GM12878 (cell line): ENCODE results near the gene SYT1. TPM values are rescaled to one million over a fixed set of nuclear protein-coding genes. Genes with fewer than 3 reads are reported as not detected.

ENCODE experiments used
- ATAC-seq: fragments of 200-7000 bp; cut with Tn5 transposase; 3 replicates; pipeline ENCODE4 v1.9.1; 2020; ENCODE audit warnings: mild to moderate bottlenecking, moderate library complexity
- BruUV-seq: library from RNA; stranded (reverse); fragments of 400-500 nt; replicated peaks from 2 replicates; lab custom pipeline; 2021; lab: Mats Ljungman, UMichigan
- CTCF ChIA-PET: fragments of 300-600 bp; sonication (Branson Sonifier 250); formaldehyde crosslinking; extraction: SDS; loops from one replicate; lab custom pipeline; 2021; ENCODE audit warnings: inconsistent platforms; lab: Yijun Ruan, JAX
- POLR2A ChIA-PET: fragments of 350-600 bp; formaldehyde crosslinking; extraction: SDS; loops from one replicate; lab custom pipeline; 2021; ENCODE audit warnings: inconsistent platforms; lab: Charles Lee
- RAD21 ChIA-PET: fragments of 300-600 bp; sonication (Branson Sonifier 250); formaldehyde crosslinking; loops from one replicate; lab custom pipeline; 2023; ENCODE audit warnings: antibody characterized with exemption; ENCODE audit not compliant: unreplicated experiment; lab: Charles Lee
- SMC1A ChIA-PET: fragments of 300-600 bp; sonication (Branson Sonifier 250); formaldehyde crosslinking; loops from one replicate; lab custom pipeline; 2023; ENCODE audit not compliant: unreplicated experiment, uncharacterized antibody; lab: Charles Lee
- DNase-seq: peaks from one replicate; pipeline ENCODE4 v3.0.0-alpha.2; 2011; ENCODE audit warnings: low read depth, low spot score
- FAIRE-seq: peaks from 3 replicates; lab custom pipeline; 2011; peaks lifted over from hg19 to GRCh38; lab: Jason Lieb, UNC
- H2AFZ ChIP-seq: 2 replicates; pipeline ENCODE4 v1.6.0; 2011; ENCODE audit warnings: low read depth, low read length, control low read depth; ENCODE audit not compliant: control insufficient read depth
- H3K27ac ChIP-seq: 2 replicates; pipeline ENCODE4 v1.5.1; 2011; ENCODE audit warnings: control low read depth; ENCODE audit not compliant: control insufficient read depth, insufficient read depth
- H3K27me3 ChIP-seq, 2 experiments: replicated peaks in 1 of 2; 2 replicates each; pipeline versions ENCODE4 v1.6.0 to v1.6.1; 2011; ENCODE audit warnings: low read length in 1 of 2; ENCODE audit not compliant: control insufficient read depth in 2 of 2, insufficient read depth in 2 of 2
- H3K36me3 ChIP-seq, 2 experiments: 2 replicates each; pipeline ENCODE4 v1.5.1; 2011; ENCODE audit warnings: low read length in 1 of 2; ENCODE audit not compliant: control insufficient read depth in 2 of 2, insufficient read depth in 2 of 2
- H3K4me1 ChIP-seq: 2 replicates; pipeline ENCODE4 v1.6.1; 2011; ENCODE audit warnings: mild to moderate bottlenecking, low read length, moderate library complexity, mixed read lengths; ENCODE audit not compliant: control insufficient read depth, insufficient read depth
- H3K4me2 ChIP-seq: 2 replicates; pipeline ENCODE4 v1.6.0; 2011; ENCODE audit warnings: control low read depth; ENCODE audit not compliant: control insufficient read depth, insufficient read depth
- H3K4me3 ChIP-seq: fragments of 200-600 bp; sonication (generic); 2 replicates; pipeline ENCODE4 v1.5.1; 2016
- H3K79me2 ChIP-seq: 2 replicates; pipeline ENCODE4 v1.6.0; 2011; ENCODE audit warnings: low read length; ENCODE audit not compliant: control insufficient read depth, insufficient read depth
- H3K9ac ChIP-seq: 2 replicates; pipeline ENCODE4 v1.8.0; 2011; ENCODE audit warnings: low read length, control low read depth, mixed read lengths; ENCODE audit not compliant: control insufficient read depth, insufficient read depth
- H3K9me3 ChIP-seq: replicated peaks from 3 replicates; pipeline ENCODE4 v1.5.1; 2011; ENCODE audit warnings: mild to moderate bottlenecking, low read length; ENCODE audit not compliant: control insufficient read depth, insufficient read depth
- H4K20me1 ChIP-seq: 2 replicates; pipeline ENCODE4 v1.6.0; 2011; ENCODE audit not compliant: control insufficient read depth, insufficient read depth
- BRCA1 ChIP-seq: IDR thresholded peaks from 2 replicates; pipeline ENCODE4 v1.6.1; 2011; ENCODE audit warnings: low read depth, low read length, improper control_type of control experiment
- HDAC2 ChIP-seq: fragments of 200-600 bp; sonication (generic); IDR thresholded peaks from 2 replicates; pipeline ENCODE4 v1.6.1; 2017
- MTA3 ChIP-seq: IDR thresholded peaks from 2 replicates; pipeline ENCODE4 v1.6.1; 2012; ENCODE audit warnings: low read length, inconsistent platforms, borderline replicate concordance
- PAX5 ChIP-seq: IDR thresholded peaks from 2 replicates; pipeline ENCODE4 v1.6.1; 2011; ENCODE audit warnings: low read depth, low read length, borderline replicate concordance
- SMAD5 ChIP-seq: IDR thresholded peaks from 2 replicates; pipeline ENCODE4 v1.6.1; 2016; ENCODE audit warnings: antibody characterized with exemption, low read depth
- SMC3 ChIP-seq: IDR thresholded peaks from 2 replicates; pipeline ENCODE4 v1.6.1; 2011; ENCODE audit warnings: low read length, improper control_type of control experiment, borderline replicate concordance
- SREBF1 ChIP-seq: IDR thresholded peaks from 2 replicates; pipeline ENCODE4 v1.6.1; 2012; ENCODE audit warnings: mild to moderate bottlenecking, low read length
- SUPT20H ChIP-seq: IDR thresholded peaks from 2 replicates; pipeline ENCODE4 v1.6.1; 2011; ENCODE audit warnings: low read depth, mild to moderate bottlenecking, low read length, moderate library complexity, borderline replicate concordance; ENCODE audit not compliant: control insufficient read depth
- TARDBP ChIP-seq: IDR thresholded peaks from 2 replicates; pipeline ENCODE4 v1.6.1; 2016; ENCODE audit warnings: borderline replicate concordance
- TBL1XR1 ChIP-seq: IDR thresholded peaks from 2 replicates; pipeline ENCODE4 v1.6.1; 2012; ENCODE audit warnings: low read depth, low read length, improper control_type of control experiment
- TCF12 ChIP-seq: IDR thresholded peaks from 2 replicates; pipeline ENCODE4 v1.6.1; 2011; ENCODE audit warnings: low read depth, mild to moderate bottlenecking, low read length
- ZBTB40 ChIP-seq: fragments of 450-650 bp; IDR thresholded peaks from 2 replicates; pipeline ENCODE4 v1.6.1; 2016; ENCODE audit warnings: mild to moderate bottlenecking, moderate library complexity, borderline replicate concordance
- ZZZ3 ChIP-seq: IDR thresholded peaks from 2 replicates; pipeline ENCODE4 v1.6.1; 2011; ENCODE audit warnings: low read depth; ENCODE audit not compliant: control insufficient read depth, insufficient read length
- WGBS: methylation state at CpG from one replicate; pipeline ENCODE4 v1.1.6; 2016; ENCODE audit warnings: low lambda C conversion rate; ENCODE audit not compliant: insufficient replicate concordance, insufficient coverage; ENCODE audit errors: missing lambda C conversion rate; 5-methylcytosine and 5-hydroxymethylcytosine counted together
- in situ Hi-C: fragments of 300-500 bp; cut with MboI; formaldehyde crosslinking; loops from 9 replicates; pipeline ENCODE4 v1.14.3; 2018; ENCODE audit warnings: mixed read lengths
- intact Hi-C: fragments of 100-400 bp; cut with micrococcal nuclease; formaldehyde crosslinking; loops from one replicate; pipeline ENCODE4 v1.14.2; 2022; ENCODE audit not compliant: unreplicated experiment
- polyA plus RNA-seq, 11 experiments: library from polyadenylated mRNA; depleted of rRNA in 4 of 11; unstranded in 6 of 11; stranded (reverse) in 5 of 11; fragments of >200 nt; fragmentation: Nextera tagmentation in 4 of 11; fragmentation: Illumina TruSeq in 1 of 11; extraction: Ambion mirVana in 4 of 11; extraction: Trizol in 1 of 11; gene quantifications; 1 replicate in 1 of 11; 2 replicates in 10 of 11; pipeline versions ENCODE4 v1.2.1 to v1.2.3, GENCODE V29; 2011 to 2016; ENCODE audit warnings: inconsistent platforms in 2 of 11, missing spikeins in 2 of 11, low read depth in 1 of 11
- total RNA-seq, 4 experiments: library from RNA; depleted of rRNA in 3 of 4; stranded (reverse); fragments of >200 nt in 3 of 4; fragmentation: Illumina TruSeq in 1 of 4; extraction: Trizol in 1 of 4; gene quantifications; 2 replicates each; pipeline versions ENCODE4 v1.2.1 to v1.2.3, GENCODE V29; 2013 to 2021
- TF ChIP-seq, protein P1 (sequence below): fragments of 450-650 bp; formaldehyde crosslinking; IDR thresholded peaks from 2 replicates; pipeline ENCODE4 v1.4.0; 2022; ENCODE audit warnings: mild to moderate bottlenecking, moderate library complexity
- TF ChIP-seq, protein P2 (sequence below): fragments of 450-650 bp; IDR thresholded peaks from 2 replicates; pipeline ENCODE4 v1.6.1; 2017; ENCODE audit warnings: mild to moderate bottlenecking, low read depth, inconsistent platforms; ENCODE audit not compliant: poor library complexity, severe bottlenecking

The SYT1 gene
- total and polyA plus RNA-seq, 10 of the 15 experiments (the other 5 are each of a cell fraction or from before 2014, with no cell fraction given): 0.10 to 0.28 TPM; not detected in 8

- no peak for DNase-seq
- H4K20me1 ChIP-seq: no peaks in the 10 kb centered on the region
- BruUV-seq: no TSS peak
- no peaks in the 10 kb centered on the region for H3K9me3 ChIP-seq
- no peak overlapping the region for H3K4me3 ChIP-seq
- H3K27ac ChIP-seq: no peak overlapping the region
- H3K4me1 ChIP-seq: no peaks in the 10 kb centered on the region
- H3K27me3 ChIP-seq: no peaks in the 10 kb centered on the region; a peak in 1 of 4 replicates
- in situ Hi-C loops: no loop called here
- POLR2A ChIA-PET: no interaction called here
- H2AFZ ChIP-seq: no peak overlapping the region
- FAIRE-seq: peak; percentile 47
- H3K9ac ChIP-seq: no peak overlapping the region
- no peaks in the 10 kb centered on the region for H3K36me3 ChIP-seq
- RAD21 ChIA-PET: no interaction called here
- CTCF ChIA-PET: no interaction called here
- no peaks in the 10 kb centered on the region for H3K79me2 ChIP-seq
- no peak overlapping the region for H3K4me2 ChIP-seq
- SMC1A ChIA-PET: no interaction called here
- WGBS: 39% methylated on average over 2 of the region's 2 CpGs
- ATAC-seq: no peak
- intact Hi-C loops: no loop called here
- TF ChIP-seq, protein P1, sequence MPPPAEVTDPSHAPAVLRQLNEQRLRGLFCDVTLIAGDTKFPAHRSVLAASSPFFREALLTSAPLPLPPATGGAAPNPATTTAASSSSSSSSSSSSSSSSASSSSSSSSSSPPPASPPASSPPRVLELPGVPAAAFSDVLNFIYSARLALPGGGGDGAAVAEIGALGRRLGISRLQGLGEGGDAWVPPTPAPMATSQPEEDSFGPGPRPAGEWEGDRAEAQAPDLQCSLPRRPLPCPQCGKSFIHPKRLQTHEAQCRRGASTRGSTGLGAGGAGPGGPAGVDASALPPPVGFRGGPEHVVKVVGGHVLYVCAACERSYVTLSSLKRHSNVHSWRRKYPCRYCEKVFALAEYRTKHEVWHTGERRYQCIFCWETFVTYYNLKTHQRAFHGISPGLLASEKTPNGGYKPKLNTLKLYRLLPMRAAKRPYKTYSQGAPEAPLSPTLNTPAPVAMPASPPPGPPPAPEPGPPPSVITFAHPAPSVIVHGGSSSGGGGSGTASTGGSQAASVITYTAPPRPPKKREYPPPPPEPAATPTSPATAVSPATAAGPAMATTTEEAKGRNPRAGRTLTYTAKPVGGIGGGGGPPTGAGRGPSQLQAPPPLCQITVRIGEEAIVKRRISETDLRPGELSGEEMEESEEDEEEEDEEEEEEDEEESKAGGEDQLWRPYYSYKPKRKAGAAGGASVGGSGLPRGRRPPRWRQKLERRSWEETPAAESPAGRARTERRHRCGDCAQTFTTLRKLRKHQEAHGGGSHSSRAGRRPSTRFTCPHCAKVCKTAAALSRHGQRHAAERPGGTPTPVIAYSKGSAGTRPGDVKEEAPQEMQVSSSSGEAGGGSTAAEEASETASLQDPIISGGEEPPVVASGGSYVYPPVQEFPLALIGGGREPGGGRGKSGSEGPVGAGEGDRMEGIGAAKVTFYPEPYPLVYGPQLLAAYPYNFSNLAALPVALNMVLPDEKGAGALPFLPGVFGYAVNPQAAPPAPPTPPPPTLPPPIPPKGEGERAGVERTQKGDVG (CRISPR knock-in tag): no peak
- TF ChIP-seq SMAD5 (no peak), SMC3 (no peak), TARDBP (no peak), HDAC2 (no peak), ZZZ3 (no peak), SUPT20H (no peak), TCF12 (no peak), BRCA1 (no peak), MTA3 (no peak), ZBTB40 (no peak), PAX5 (no peak), SREBF1 (no peak), TBL1XR1 (no peak)
- TF ChIP-seq, protein P2, sequence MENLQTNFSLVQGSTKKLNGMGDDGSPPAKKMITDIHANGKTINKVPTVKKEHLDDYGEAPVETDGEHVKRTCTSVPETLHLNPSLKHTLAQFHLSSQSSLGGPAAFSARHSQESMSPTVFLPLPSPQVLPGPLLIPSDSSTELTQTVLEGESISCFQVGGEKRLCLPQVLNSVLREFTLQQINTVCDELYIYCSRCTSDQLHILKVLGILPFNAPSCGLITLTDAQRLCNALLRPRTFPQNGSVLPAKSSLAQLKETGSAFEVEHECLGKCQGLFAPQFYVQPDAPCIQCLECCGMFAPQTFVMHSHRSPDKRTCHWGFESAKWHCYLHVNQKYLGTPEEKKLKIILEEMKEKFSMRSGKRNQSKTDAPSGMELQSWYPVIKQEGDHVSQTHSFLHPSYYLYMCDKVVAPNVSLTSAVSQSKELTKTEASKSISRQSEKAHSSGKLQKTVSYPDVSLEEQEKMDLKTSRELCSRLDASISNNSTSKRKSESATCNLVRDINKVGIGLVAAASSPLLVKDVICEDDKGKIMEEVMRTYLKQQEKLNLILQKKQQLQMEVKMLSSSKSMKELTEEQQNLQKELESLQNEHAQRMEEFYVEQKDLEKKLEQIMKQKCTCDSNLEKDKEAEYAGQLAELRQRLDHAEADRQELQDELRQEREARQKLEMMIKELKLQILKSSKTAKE: no peak
These were observed 465.4 kb downstream of the SYT1 start for GRCh38 chr12:79329933-79330332.
